Natural killer cell (primary cell): ENCODE results near the gene PSD. TPM values are rescaled to one million over a fixed set of nuclear protein-coding genes. Genes with fewer than 3 reads are reported as not detected.

Experiments used
- ATAC-seq, 3 donors: fragments of 150-1000 bp in 2 of 3; fragments of 200-7000 bp in 1 of 3; cut with Tn5 transposase; 1 replicate in 1 of 3; 2 replicates in 2 of 3; pipeline ENCODE4 v1.10.0; 2021; ENCODE audit warnings: mild to moderate bottlenecking in 2 of 3, moderate library complexity in 2 of 3
- DNase-seq, 2 donors: peaks; one replicate each; pipeline versions ENCODE4 v3.0.0 to v3.0.0-alpha.2; 2013 to 2021; ENCODE audit warnings: mixed read lengths in 1 of 2
- H3K27ac ChIP-seq: one replicate; pipeline ENCODE4 v1.5.1; 2013; ENCODE audit warnings: mild to moderate bottlenecking, low read length
- H3K27me3 ChIP-seq: one replicate; pipeline ENCODE4 v1.6.1; 2013; ENCODE audit warnings: low read length; ENCODE audit not compliant: control insufficient read depth, insufficient read depth
- H3K36me3 ChIP-seq: one replicate; pipeline ENCODE4 v1.6.1; 2013; ENCODE audit warnings: low read length; ENCODE audit not compliant: control insufficient read depth, insufficient read depth
- H3K4me1 ChIP-seq: one replicate; pipeline ENCODE4 v1.6.1; 2013; ENCODE audit warnings: low read length; ENCODE audit not compliant: control insufficient read depth, insufficient read depth
- H3K4me3 ChIP-seq: one replicate; pipeline ENCODE4 v1.5.1; 2013; ENCODE audit warnings: low read length
- H3K9me3 ChIP-seq: one replicate; pipeline ENCODE4 v1.6.1; 2013; ENCODE audit warnings: low read length; ENCODE audit not compliant: control insufficient read depth, insufficient read depth
- H3K27ac Mint-ChIP-seq, 2 donors: one replicate each; pipeline ENCODE4 v1.8.0; 2022; ENCODE audit warnings: mild to moderate bottlenecking in 2 of 2, mixed read lengths in 2 of 2, moderate library complexity in 1 of 2
- H3K27me3 Mint-ChIP-seq, 2 donors: one replicate each; pipeline ENCODE4 v1.8.0; 2022; ENCODE audit warnings: low read depth in 2 of 2, mixed read lengths in 2 of 2
- H3K36me3 Mint-ChIP-seq: one replicate; pipeline ENCODE4 v1.8.0; 2022; ENCODE audit warnings: mixed read lengths
- H3K4me1 Mint-ChIP-seq, 2 donors: one replicate each; pipeline ENCODE4 v1.8.0; 2022; ENCODE audit warnings: mixed read lengths in 2 of 2
- H3K4me3 Mint-ChIP-seq: one replicate; pipeline ENCODE4 v1.8.0; 2022; ENCODE audit warnings: mild to moderate bottlenecking, moderate library complexity, mixed read lengths
- H3K9me3 Mint-ChIP-seq, 2 donors: one replicate each; pipeline ENCODE4 v1.8.0; 2022; ENCODE audit warnings: mixed read lengths in 2 of 2
- WGBS: methylation state at CpG from one replicate; pipeline ENCODE4 v1.1.7; 2013; ENCODE audit warnings: missing lambda C conversion rate; ENCODE audit not compliant: insufficient coverage; 5-methylcytosine and 5-hydroxymethylcytosine counted together
- intact Hi-C: fragments of 100-400 bp; cut with micrococcal nuclease; formaldehyde crosslinking; loops from one replicate; pipeline ENCODE4 v1.14.2; 2022
- total RNA-seq, 4 donors: library from RNA; stranded (reverse); fragments of 120-200 nt in 1 of 4; gene quantifications; one replicate each; pipeline versions ENCODE4 v1.2.3 to v1.2.4, GENCODE V29; 2013 to 2022
- TF ChIP-seq, protein P1 (sequence below): fragments of 200-600 bp; IDR thresholded peaks from one replicate; pipeline ENCODE4 v1.8.0; 2022; ENCODE audit warnings: antibody characterized with exemption

PSD gene
- total RNA-seq, 3 donors from 2014 or later (not counting 1 experiment from before 2014, with no cell fraction given): 1.9 to 2.4 (median 2.1) TPM

DNA sequence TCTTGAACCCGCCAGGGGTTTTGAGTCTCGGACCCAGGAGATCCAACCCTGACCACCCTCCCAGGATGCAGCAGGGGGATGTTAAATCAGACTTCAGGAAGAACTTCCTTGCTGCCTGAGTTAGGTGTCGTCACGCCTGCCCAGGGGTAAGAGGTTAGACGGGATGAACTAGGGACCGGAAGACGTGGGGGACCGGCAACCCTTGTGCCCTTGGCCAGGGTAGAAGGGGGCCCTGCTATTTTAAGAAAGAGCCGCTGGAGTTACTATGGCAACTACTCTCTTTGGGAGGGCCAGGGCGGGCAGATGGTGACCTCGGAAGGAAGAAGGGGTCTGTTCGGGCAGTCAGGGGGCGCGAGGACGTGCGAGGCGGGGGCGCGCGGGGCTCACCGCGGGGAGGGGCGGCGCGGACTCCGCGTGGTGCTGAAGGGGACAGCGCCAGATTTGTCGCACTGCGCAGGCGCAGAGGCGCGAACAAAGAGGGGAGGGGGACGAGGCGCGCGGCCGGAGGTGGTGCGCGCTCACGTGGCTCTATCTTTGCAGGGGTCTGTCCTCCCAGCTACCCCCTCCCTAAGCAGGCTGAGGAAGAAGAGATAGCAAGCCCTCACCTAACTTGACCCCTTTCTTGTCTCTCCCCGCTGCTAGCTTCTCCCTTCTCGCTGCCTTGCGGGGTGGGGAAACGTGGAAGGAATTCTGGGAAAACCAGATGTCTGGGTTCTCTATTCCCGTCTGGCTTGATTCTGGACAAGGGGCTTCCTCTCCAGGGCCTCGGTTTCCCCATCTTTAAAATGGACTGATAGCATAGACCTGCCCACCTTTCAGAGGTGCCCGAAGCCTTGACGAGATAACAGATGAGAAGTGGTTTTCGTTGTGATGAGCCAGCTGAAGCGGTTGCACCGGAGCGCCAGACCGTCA lies 940 bp upstream of the PSD start:
- Histone ChIP-seq H3K9me3 (no peaks in the 10 kb centered on the region), H3K4me3 (no peak overlapping the region), H3K27me3 (peaks cover 26% of the 10 kb centered on the region), H3K36me3 (peaks cover 7% of the 10 kb centered on the region), H3K4me1 (peaks cover 39% of the 10 kb centered on the region), H3K27ac (no peak overlapping the region)
- DNase-seq: peak; percentile 72 to 85
- H3K36me3 Mint-ChIP-seq: no peaks in the 10 kb centered on the region
- TF ChIP-seq, protein P1, sequence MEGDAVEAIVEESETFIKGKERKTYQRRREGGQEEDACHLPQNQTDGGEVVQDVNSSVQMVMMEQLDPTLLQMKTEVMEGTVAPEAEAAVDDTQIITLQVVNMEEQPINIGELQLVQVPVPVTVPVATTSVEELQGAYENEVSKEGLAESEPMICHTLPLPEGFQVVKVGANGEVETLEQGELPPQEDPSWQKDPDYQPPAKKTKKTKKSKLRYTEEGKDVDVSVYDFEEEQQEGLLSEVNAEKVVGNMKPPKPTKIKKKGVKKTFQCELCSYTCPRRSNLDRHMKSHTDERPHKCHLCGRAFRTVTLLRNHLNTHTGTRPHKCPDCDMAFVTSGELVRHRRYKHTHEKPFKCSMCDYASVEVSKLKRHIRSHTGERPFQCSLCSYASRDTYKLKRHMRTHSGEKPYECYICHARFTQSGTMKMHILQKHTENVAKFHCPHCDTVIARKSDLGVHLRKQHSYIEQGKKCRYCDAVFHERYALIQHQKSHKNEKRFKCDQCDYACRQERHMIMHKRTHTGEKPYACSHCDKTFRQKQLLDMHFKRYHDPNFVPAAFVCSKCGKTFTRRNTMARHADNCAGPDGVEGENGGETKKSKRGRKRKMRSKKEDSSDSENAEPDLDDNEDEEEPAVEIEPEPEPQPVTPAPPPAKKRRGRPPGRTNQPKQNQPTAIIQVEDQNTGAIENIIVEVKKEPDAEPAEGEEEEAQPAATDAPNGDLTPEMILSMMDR: no peak
- intact Hi-C loops: loop anchor here (5.0 kb wide), 1 partner anchor 43 kb away; no protein-coding TSS in a partner anchor
- peak overlapping the region; percentile 98 for H3K4me3 Mint-ChIP-seq
- peaks cover 9 to 44% of the 10 kb centered on the region in 2 donors for H3K4me1 Mint-ChIP-seq
- H3K27me3 Mint-ChIP-seq: peaks cover 5 to 27% of the 10 kb centered on the region in 2 donors
- H3K9me3 Mint-ChIP-seq: no peaks in the 10 kb centered on the region
- peak overlapping the region in 1 of 2 donors; percentile 97 for H3K27ac Mint-ChIP-seq
- ATAC-seq: peak; percentile 20 to 29 (median 21)
- WGBS: under 1% methylated on average over 43 of the region's 54 CpGs

DNA sequence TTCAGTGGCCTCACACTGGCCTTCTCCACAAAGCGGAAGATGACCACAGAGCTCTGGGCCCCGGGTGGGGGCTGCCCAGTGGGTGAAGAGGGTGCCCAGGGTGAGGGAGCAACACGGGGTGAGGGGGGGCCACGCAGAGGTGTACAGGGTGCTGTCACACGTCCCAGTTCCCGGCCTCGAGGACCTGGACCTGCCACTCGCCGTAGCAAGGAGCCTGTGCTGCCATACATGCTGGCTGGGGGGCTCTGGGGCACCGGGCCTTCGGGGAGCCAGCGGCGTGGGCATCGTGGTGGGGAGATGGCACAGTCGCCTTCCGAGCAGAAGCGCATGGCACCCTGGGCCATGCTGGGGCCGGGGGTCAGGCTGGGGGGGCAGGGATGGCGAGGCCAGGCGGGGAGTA lies 1.9 kb downstream of the PSD start:
- H3K27me3 ChIP-seq: peaks cover 31% of the 10 kb centered on the region
- ATAC-seq: no peak
- 88% methylated on average over 20 of the region's 20 CpGs for WGBS

DNA sequence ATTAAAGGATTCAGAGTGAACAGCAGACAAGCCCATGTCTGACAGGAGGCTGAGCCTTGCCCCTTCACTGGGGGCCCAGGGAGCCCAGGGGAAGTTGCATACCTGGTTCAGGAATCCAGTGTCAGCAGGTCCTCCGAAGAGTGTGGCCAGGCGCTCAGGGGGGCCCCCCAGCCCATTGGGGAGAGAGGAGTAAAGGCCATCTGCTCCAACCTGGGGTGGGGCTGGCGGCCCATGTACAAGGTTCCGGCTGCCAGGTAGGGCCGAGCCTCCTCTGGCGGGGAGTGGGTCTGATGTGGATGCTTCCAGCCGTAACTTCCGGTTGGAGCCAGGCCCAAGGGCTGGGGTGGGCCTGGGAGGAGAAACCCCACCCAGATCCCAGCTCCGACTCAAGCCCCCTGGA lies 2.3 kb downstream of the PSD start:
- Histone ChIP-seq H3K27me3 (peaks cover 34% of the 10 kb centered on the region), H3K27ac (no peak overlapping the region), H3K4me3 (no peak overlapping the region), H3K4me1 (peaks cover 20% of the 10 kb centered on the region), H3K36me3 (no peaks in the 10 kb centered on the region), H3K9me3 (no peaks in the 10 kb centered on the region)
- H3K27me3 Mint-ChIP-seq: peaks cover 22 to 44% of the 10 kb centered on the region in 2 donors
- 93% methylated on average over 9 of the region's 9 CpGs for WGBS
- no peak for DNase-seq
- no peak overlapping the region for H3K4me3 Mint-ChIP-seq
- intact Hi-C loops: loop anchor here (5.0 kb wide), 1 partner anchor 46 kb away; no protein-coding TSS in a partner anchor
- no peaks in the 10 kb centered on the region for H3K9me3 Mint-ChIP-seq
- peak overlapping the region in 1 of 2 donors; percentile 41 for H3K27ac Mint-ChIP-seq
- TF ChIP-seq, protein P1: no peak
- no peaks in the 10 kb centered on the region for H3K36me3 Mint-ChIP-seq
- no peak for ATAC-seq
- H3K4me1 Mint-ChIP-seq: peaks cover 9 to 32% of the 10 kb centered on the region in 2 donors

More for the DNA sequence above, 1.9 kb downstream of the PSD start:
- Mint-ChIP-seq H3K36me3 (no peaks in the 10 kb centered on the region), H3K27me3 (peaks cover 18 to 39% of the 10 kb centered on the region in 2 donors), H3K27ac (no peak overlapping the region), H3K4me3 (no peak overlapping the region), H3K9me3 (no peaks in the 10 kb centered on the region), H3K4me1 (peaks cover 9 to 32% of the 10 kb centered on the region in 2 donors)
- H3K9me3 ChIP-seq: no peaks in the 10 kb centered on the region
- TF ChIP-seq, protein P1: no peak
- intact Hi-C loops: loop anchor here (5.0 kb wide), 1 partner anchor 46 kb away; no protein-coding TSS in a partner anchor
- H3K4me3 ChIP-seq: no peak overlapping the region
- H3K36me3 ChIP-seq: no peaks in the 10 kb centered on the region
- H3K4me1 ChIP-seq: peaks cover 20% of the 10 kb centered on the region
- DNase-seq: no peak
- H3K27ac ChIP-seq: no peak overlapping the region
